Gastroesophageal sphincter (tissue), 3 donors: ENCODE data around the gene RPP38.

Experiments
- EP300 ChIP-seq: sonication (generic); formaldehyde crosslinking; IDR thresholded peaks from one replicate; pipeline ENCODE4 v1.6.1; 2017; ENCODE audit warnings: antibody characterized with exemption, mild to moderate bottlenecking
- POLR2A ChIP-seq, 2 donors: fragments of 450-650 bp; IDR thresholded peaks; one replicate each; pipeline ENCODE4 v1.6.1; 2017; ENCODE audit warnings: antibody characterized with exemption in 2 of 2, mild to moderate bottlenecking in 2 of 2, moderate library complexity in 1 of 2
- POLR2AphosphoS5 ChIP-seq: sonication (generic); formaldehyde crosslinking; IDR thresholded peaks from one replicate; pipeline ENCODE4 v1.6.1; 2017; ENCODE audit warnings: antibody characterized with exemption
- TF ChIP-seq, protein P1 (sequence below), 4 experiments: fragments of 200-600 bp in 2 of 4; fragments of 450-650 bp in 2 of 4; sonication (generic) in 1 of 4; IDR thresholded peaks; one replicate each; pipeline ENCODE4 v1.5.1; 2017 to 2019; ENCODE audit warnings: antibody characterized with exemption in 4 of 4, mild to moderate bottlenecking in 2 of 4, moderate library complexity in 2 of 4

- TF ChIP-seq, protein P1, sequence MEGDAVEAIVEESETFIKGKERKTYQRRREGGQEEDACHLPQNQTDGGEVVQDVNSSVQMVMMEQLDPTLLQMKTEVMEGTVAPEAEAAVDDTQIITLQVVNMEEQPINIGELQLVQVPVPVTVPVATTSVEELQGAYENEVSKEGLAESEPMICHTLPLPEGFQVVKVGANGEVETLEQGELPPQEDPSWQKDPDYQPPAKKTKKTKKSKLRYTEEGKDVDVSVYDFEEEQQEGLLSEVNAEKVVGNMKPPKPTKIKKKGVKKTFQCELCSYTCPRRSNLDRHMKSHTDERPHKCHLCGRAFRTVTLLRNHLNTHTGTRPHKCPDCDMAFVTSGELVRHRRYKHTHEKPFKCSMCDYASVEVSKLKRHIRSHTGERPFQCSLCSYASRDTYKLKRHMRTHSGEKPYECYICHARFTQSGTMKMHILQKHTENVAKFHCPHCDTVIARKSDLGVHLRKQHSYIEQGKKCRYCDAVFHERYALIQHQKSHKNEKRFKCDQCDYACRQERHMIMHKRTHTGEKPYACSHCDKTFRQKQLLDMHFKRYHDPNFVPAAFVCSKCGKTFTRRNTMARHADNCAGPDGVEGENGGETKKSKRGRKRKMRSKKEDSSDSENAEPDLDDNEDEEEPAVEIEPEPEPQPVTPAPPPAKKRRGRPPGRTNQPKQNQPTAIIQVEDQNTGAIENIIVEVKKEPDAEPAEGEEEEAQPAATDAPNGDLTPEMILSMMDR (IDR thresholded peaks at IDR 0.05): no peak
- TF ChIP-seq POLR2A (IDR thresholded peaks at IDR 0.05) (no peak), POLR2AphosphoS5 (no peak), EP300 (no peak)
These were observed 53.4 kb downstream of the RPP38 start for GRCh38 chr10:15150563-15150962.
